ENCODE data around the gene KCNJ13.

DNA sequence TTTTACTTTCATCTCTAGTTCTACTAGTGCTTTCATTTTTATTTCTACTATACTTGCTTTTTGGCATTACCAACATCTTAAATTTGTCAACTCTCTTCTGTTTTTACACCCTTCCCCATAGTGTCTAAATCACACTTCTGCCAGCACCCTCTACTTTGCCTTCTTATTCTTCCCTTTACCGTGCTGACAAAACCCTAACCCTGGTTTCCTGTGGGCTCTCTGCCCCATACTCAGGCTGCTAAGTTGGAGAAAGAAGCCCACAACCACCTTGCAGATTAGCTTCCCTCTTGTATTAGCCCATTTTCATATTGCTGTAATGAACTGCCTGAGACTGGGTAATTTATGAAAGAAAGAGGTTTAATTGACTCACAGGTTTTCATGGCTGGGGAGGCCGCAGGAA lies 54.5 kb downstream of the KCNJ13 start:
- TF ChIP-seq, protein P1, sequence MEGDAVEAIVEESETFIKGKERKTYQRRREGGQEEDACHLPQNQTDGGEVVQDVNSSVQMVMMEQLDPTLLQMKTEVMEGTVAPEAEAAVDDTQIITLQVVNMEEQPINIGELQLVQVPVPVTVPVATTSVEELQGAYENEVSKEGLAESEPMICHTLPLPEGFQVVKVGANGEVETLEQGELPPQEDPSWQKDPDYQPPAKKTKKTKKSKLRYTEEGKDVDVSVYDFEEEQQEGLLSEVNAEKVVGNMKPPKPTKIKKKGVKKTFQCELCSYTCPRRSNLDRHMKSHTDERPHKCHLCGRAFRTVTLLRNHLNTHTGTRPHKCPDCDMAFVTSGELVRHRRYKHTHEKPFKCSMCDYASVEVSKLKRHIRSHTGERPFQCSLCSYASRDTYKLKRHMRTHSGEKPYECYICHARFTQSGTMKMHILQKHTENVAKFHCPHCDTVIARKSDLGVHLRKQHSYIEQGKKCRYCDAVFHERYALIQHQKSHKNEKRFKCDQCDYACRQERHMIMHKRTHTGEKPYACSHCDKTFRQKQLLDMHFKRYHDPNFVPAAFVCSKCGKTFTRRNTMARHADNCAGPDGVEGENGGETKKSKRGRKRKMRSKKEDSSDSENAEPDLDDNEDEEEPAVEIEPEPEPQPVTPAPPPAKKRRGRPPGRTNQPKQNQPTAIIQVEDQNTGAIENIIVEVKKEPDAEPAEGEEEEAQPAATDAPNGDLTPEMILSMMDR (IDR thresholded peaks at IDR 0.05) = no peak
- no peak for TF ChIP-seq POLR2A (IDR thresholded peaks at IDR 0.05)

All from esophagus squamous epithelium (tissue), 4 donors.